ENCODE data around the gene AGBL2.
"Not testable (repeated sequence)": the region's sequence is repeated elsewhere in the genome, so short reads cannot be mapped to it uniquely, and the experiment has no call there.

Gene AGBL2

DNA sequence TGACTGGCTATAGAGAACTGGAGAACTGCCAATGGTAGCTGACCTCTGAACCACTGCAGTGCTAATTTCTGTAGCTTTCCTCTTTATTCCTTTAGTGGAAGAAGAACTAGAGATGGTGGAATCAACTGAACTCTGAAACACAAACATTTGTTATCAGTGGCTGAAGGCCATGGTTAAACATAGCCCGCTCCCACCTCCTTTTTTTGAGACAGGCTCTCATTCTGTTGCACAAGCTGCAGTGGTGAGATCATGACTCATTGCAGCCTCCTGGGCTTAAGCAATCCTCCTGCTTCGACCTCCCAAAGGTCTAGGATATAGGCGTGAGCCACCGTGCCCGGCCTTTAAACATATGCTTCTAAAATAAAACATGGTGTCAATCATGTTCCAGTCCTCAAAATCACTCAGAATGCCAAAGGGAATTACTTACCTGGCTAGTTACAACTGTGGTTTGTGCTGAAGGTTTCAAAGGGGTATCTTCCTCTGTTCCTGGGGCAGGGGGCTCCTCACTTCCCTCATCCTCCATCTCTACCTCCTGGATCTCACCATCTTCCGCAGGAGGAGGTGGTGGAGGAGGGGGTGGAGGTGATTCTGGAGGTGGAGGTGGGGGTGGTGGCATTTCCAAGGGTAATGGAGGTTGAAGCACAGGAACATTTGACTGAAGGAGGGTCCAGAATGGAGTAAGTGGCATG is 9.0 kb upstream of the AGBL2 start:
- Histone ChIP-seq H3K9me3 (ENCODE audit: low read length) (no peaks in the 10 kb centered on the region), H3K4me1 (ENCODE audit: insufficient read depth, low read length) (no peaks in the 10 kb centered on the region), H3K27ac (ENCODE audit: low read depth, low read length) (no peak overlapping the region), H3K36me3 (ENCODE audit: insufficient read depth, low read length) (peaks cover 56% of the 10 kb centered on the region), H3K27me3 (ENCODE audit: control insufficient read depth in 1 of 2, insufficient read depth in 2 of 2, low read length in 2 of 2) (no peaks in the 10 kb centered on the region), H3K9ac (ENCODE audit: low read length) (no peak overlapping the region), H3K4me3 (ENCODE audit: low read depth in 1 of 2, low read length in 2 of 2) (no peak overlapping the region)

DNA sequence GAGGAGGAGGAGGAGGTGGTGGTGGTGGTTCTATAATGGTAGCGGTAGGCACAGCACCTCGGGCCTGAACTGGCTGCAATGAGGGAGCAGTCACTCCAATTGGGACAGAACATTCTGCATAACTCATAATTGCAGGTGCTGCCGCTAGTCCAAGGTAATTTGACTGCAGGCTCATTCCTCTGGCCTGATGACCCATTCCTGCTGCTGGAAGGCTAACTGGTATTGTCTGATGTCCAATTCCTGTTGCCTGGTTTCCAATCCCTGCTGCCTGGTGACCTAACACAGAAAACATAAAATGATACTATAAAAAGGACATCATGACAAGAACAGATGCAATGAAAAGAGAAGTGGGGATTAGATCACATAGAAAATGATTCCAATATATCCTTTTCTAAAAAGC is 7.9 kb upstream of the AGBL2 start:
- no peak overlapping the region for H3K9ac ChIP-seq (ENCODE audit: low read length)
- H3K27ac ChIP-seq (ENCODE audit: low read depth, low read length), result no peak overlapping the region

DNA sequence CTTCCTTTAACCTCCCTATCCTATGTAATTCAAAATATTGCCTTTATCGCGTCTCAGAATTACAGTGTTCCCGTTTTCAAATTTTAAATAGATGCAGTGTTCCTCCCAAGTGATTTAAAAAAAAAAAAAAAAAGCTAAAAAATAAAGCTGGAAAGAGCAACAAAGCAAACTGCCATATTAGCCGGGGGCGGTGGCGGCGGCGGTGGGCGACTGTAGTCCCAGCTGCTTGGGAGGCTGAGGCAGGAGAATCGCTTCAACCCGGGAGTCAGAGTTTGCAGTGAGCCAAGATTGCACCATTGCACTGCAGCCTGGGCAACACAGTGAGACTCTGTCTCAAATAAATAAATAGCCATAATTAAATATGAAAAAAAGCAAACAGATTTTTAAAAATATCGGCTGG is 5.5 kb upstream of the AGBL2 start:
- Histone ChIP-seq H3K4me3 (ENCODE audit: low read depth in 1 of 2, low read length in 2 of 2) (no peak overlapping the region), H3K4me1 (ENCODE audit: insufficient read depth, low read length) (no peaks in the 10 kb centered on the region), H3K27ac (ENCODE audit: low read depth, low read length) (no peak overlapping the region), H3K9ac (ENCODE audit: low read length) (no peak overlapping the region), H3K36me3 (ENCODE audit: insufficient read depth, low read length) (peaks cover 57% of the 10 kb centered on the region), H3K9me3 (ENCODE audit: low read length) (no peaks in the 10 kb centered on the region), H3K27me3 (ENCODE audit: control insufficient read depth in 1 of 2, insufficient read depth in 2 of 2, low read length in 2 of 2) (no peaks in the 10 kb centered on the region)

More for the DNA sequence above, 7.9 kb upstream of the AGBL2 start:
- Histone ChIP-seq H3K4me3 (ENCODE audit: low read depth in 1 of 2, low read length in 2 of 2) (no peak overlapping the region), H3K4me1 (ENCODE audit: insufficient read depth, low read length) (no peaks in the 10 kb centered on the region), H3K27me3 (ENCODE audit: control insufficient read depth in 1 of 2, insufficient read depth in 2 of 2, low read length in 2 of 2) (no peaks in the 10 kb centered on the region), H3K9me3 (ENCODE audit: low read length) (no peaks in the 10 kb centered on the region), H3K36me3 (ENCODE audit: insufficient read depth, low read length) (peaks cover 54% of the 10 kb centered on the region)

DNA sequence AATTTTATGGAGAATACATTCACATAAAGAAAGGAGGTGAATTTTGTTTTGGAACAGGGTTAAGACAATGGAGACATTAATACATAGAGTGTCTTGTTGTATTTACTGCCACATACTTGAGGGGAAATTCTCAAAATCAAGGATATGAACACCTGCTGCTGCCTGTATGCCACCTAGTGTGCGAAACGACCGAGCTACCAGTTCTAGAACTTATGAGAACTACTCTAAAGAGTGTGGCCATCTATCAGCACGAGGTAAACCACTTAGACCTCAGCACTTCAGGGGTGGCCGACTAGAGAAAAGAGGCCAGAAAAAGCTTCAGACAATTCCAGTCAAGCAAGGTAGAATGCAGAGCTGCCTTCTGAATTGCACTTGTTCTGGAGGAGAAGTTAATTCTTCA is 1.5 kb upstream of the AGBL2 start:
- Histone ChIP-seq H3K9ac (ENCODE audit: low read length) (no peak overlapping the region), H3K36me3 (ENCODE audit: insufficient read depth, low read length) (peaks cover 32% of the 10 kb centered on the region), H3K4me1 (ENCODE audit: insufficient read depth, low read length) (peaks cover 6% of the 10 kb centered on the region), H3K27ac (ENCODE audit: low read depth, low read length) (no peak overlapping the region), H3K27me3 (ENCODE audit: control insufficient read depth in 1 of 2, insufficient read depth in 2 of 2, low read length in 2 of 2) (no peaks in the 10 kb centered on the region), H3K4me3 (ENCODE audit: low read depth in 1 of 2, low read length in 2 of 2) (no peak overlapping the region), H3K9me3 (ENCODE audit: low read length) (no peaks in the 10 kb centered on the region)

- Histone ChIP-seq H3K36me3 (ENCODE audit: insufficient read depth, low read length) (peaks cover 29% of the 10 kb centered on the region), H3K4me3 (ENCODE audit: low read depth in 1 of 2, low read length in 2 of 2) (peak overlapping the region; percentile 62 to 75), H3K9ac (ENCODE audit: low read length) (peak overlapping the region; percentile 12), H3K4me1 (ENCODE audit: insufficient read depth, low read length) (peaks cover 6% of the 10 kb centered on the region), H3K27me3 (ENCODE audit: control insufficient read depth in 1 of 2, insufficient read depth in 2 of 2, low read length in 2 of 2) (no peaks in the 10 kb centered on the region), H3K9me3 (ENCODE audit: low read length) (no peaks in the 10 kb centered on the region), H3K27ac (ENCODE audit: low read depth, low read length) (peak overlapping the region; percentile 60)
These were observed 551 bp downstream of the AGBL2 start for GRCh38 chr11:47714554-47715081.

- Histone ChIP-seq H3K27me3 (ENCODE audit: control insufficient read depth in 1 of 2, insufficient read depth in 2 of 2, low read length in 2 of 2) (no peaks in the 10 kb centered on the region), H3K9me3 (ENCODE audit: low read length) (no peaks in the 10 kb centered on the region), H3K27ac (ENCODE audit: low read depth, low read length) (no peak overlapping the region), H3K9ac (ENCODE audit: low read length) (no peak overlapping the region), H3K4me3 (ENCODE audit: low read depth in 1 of 2, low read length in 2 of 2) (no peak overlapping the region), H3K36me3 (ENCODE audit: insufficient read depth, low read length) (peaks cover 9% of the 10 kb centered on the region), H3K4me1 (ENCODE audit: insufficient read depth, low read length) (peaks cover 6% of the 10 kb centered on the region)
These were observed 3.4 kb downstream of the AGBL2 start for GRCh38 chr11:47711816-47712215.

GRCh38 chr11:47711225-47711624 is 3.9 kb downstream of the AGBL2 start:
- Histone ChIP-seq H3K27ac (ENCODE audit: low read depth, low read length) (no peak overlapping the region), H3K27me3 (ENCODE audit: control insufficient read depth in 1 of 2, insufficient read depth in 2 of 2, low read length in 2 of 2) (no peaks in the 10 kb centered on the region), H3K9ac (ENCODE audit: low read length) (no peak overlapping the region), H3K9me3 (ENCODE audit: low read length) (no peaks in the 10 kb centered on the region), H3K4me3 (ENCODE audit: low read depth in 1 of 2, low read length in 2 of 2) (no peak overlapping the region), H3K36me3 (ENCODE audit: insufficient read depth, low read length) (peaks cover 3% of the 10 kb centered on the region), H3K4me1 (ENCODE audit: insufficient read depth, low read length) (peaks cover 6% of the 10 kb centered on the region)

- H3K27ac ChIP-seq (ENCODE audit: low read depth, low read length); H3K27me3 ChIP-seq (ENCODE audit: control insufficient read depth in 1 of 2, insufficient read depth in 2 of 2, low read length in 2 of 2); H3K4me3 ChIP-seq (ENCODE audit: low read depth in 1 of 2, low read length in 2 of 2); H3K36me3 ChIP-seq (ENCODE audit: insufficient read depth, low read length); H3K9ac ChIP-seq (ENCODE audit: low read length); H3K4me1 ChIP-seq (ENCODE audit: insufficient read depth, low read length); H3K9me3 ChIP-seq (ENCODE audit: low read length): not testable (repeated sequence)
These were observed 7.8 kb downstream of the AGBL2 start for GRCh38 chr11:47707275-47707786.

DNA sequence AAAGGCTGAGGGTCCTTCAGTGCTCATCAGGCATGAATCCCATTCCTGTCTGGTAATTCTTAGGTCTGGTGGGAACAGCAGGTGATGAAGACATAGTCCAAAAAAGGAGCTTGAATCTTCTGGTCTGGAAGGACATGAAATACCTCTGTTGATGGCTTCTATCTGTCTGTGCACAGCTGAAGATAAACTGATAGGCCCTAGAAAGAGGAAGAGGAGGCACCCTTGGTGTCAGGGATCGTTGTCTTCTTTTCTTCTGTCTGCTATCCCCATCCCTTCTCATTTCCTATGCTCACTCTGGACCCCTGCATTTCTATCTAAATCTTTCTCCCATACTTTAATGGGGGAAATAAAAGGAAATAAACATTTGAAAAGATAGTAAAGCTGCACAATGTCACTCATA is 9.4 kb downstream of the AGBL2 start:
- Histone ChIP-seq H3K27ac (ENCODE audit: low read depth, low read length) (no peak overlapping the region), H3K4me1 (ENCODE audit: insufficient read depth, low read length) (no peaks in the 10 kb centered on the region), H3K9me3 (ENCODE audit: low read length) (no peaks in the 10 kb centered on the region), H3K27me3 (ENCODE audit: control insufficient read depth in 1 of 2, insufficient read depth in 2 of 2, low read length in 2 of 2) (no peaks in the 10 kb centered on the region), H3K9ac (ENCODE audit: low read length) (no peak overlapping the region), H3K36me3 (ENCODE audit: insufficient read depth, low read length) (no peaks in the 10 kb centered on the region), H3K4me3 (ENCODE audit: low read depth in 1 of 2, low read length in 2 of 2) (no peak overlapping the region)

GRCh38 chr11:47691979-47692378 is 23.2 kb downstream of the AGBL2 start:
- Histone ChIP-seq H3K9me3 (ENCODE audit: low read length) (no peaks in the 10 kb centered on the region), H3K4me3 (ENCODE audit: low read depth in 1 of 2, low read length in 2 of 2) (no peak overlapping the region)

GRCh38 chr11:47689480-47689879 is 25.7 kb downstream of the AGBL2 start:
- H3K4me1 ChIP-seq (ENCODE audit: insufficient read depth, low read length), result no peaks in the 10 kb centered on the region
- H3K27me3 ChIP-seq (ENCODE audit: control insufficient read depth in 1 of 2, insufficient read depth in 2 of 2, low read length in 2 of 2), result no peaks in the 10 kb centered on the region
- no peaks in the 10 kb centered on the region for H3K9me3 ChIP-seq (ENCODE audit: low read length)
- H3K36me3 ChIP-seq (ENCODE audit: insufficient read depth, low read length), result no peaks in the 10 kb centered on the region
- H3K9ac ChIP-seq (ENCODE audit: low read length), result no peak overlapping the region
- H3K27ac ChIP-seq (ENCODE audit: low read depth, low read length), result no peak overlapping the region
- H3K4me3 ChIP-seq (ENCODE audit: low read depth in 1 of 2, low read length in 2 of 2), result no peak overlapping the region

More at GRCh38 chr11:47691979-47692378, 23.2 kb downstream of the AGBL2 start:
- Histone ChIP-seq H3K9ac (ENCODE audit: low read length) (no peak overlapping the region), H3K27ac (ENCODE audit: low read depth, low read length) (no peak overlapping the region), H3K36me3 (ENCODE audit: insufficient read depth, low read length) (no peaks in the 10 kb centered on the region), H3K27me3 (ENCODE audit: control insufficient read depth in 1 of 2, insufficient read depth in 2 of 2, low read length in 2 of 2) (no peaks in the 10 kb centered on the region), H3K4me1 (ENCODE audit: insufficient read depth, low read length) (no peaks in the 10 kb centered on the region)

DNA sequence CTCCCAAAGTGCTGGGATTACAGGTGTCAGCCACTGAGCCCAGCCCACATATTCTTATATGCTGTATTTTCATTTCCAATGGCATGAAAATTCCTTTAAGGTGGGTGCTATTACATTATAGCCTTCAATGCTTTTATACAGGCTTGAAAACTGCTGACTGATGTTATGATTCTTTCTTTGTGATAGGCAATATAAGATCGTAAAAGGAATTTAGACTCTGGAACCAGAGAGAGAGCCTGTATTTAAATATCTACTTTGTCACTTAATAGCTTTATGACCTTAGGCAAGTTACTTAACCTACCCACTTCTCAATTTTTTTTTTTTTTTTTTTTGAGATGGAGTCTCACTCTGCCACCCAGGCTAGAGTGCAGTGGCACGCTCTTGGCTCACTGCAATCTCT is 26.2 kb downstream of the AGBL2 start:
- no peaks in the 10 kb centered on the region for H3K36me3 ChIP-seq (ENCODE audit: insufficient read depth, low read length)
- no peaks in the 10 kb centered on the region for H3K4me1 ChIP-seq (ENCODE audit: insufficient read depth, low read length)
- no peak overlapping the region for H3K27ac ChIP-seq (ENCODE audit: low read depth, low read length)
- no peak overlapping the region for H3K9ac ChIP-seq (ENCODE audit: low read length)
- no peaks in the 10 kb centered on the region for H3K9me3 ChIP-seq (ENCODE audit: low read length)
- no peaks in the 10 kb centered on the region for H3K27me3 ChIP-seq (ENCODE audit: control insufficient read depth in 1 of 2, insufficient read depth in 2 of 2, low read length in 2 of 2)
- H3K4me3 ChIP-seq (ENCODE audit: low read depth in 1 of 2, low read length in 2 of 2), result no peak overlapping the region

Data from muscle layer of colon (tissue), 2 donors.